Brain microvascular endothelial cell (primary cell): ENCODE results near the gene IWS1.

Experiments used
- DNase-seq: peaks from one replicate; pipeline ENCODE4 v3.0.0-alpha.2; 2020
- H3K27ac ChIP-seq: fragments of 250-450 bp; sonication (Bioruptor Pico); 2 replicates; pipeline ENCODE4 v1.5.1; 2020; ENCODE audit warnings: mild to moderate bottlenecking, moderate library complexity
- H3K27me3 ChIP-seq: fragments of 250-450 bp; sonication (Bioruptor Pico); replicated peaks from 2 replicates; pipeline ENCODE4 v1.5.1; 2020; ENCODE audit warnings: mild to moderate bottlenecking
- H3K36me3 ChIP-seq: fragments of 250-450 bp; sonication (Bioruptor Pico); replicated peaks from 2 replicates; pipeline ENCODE4 v1.5.1; 2020; ENCODE audit warnings: mild to moderate bottlenecking
- H3K4me3 ChIP-seq: 2 replicates; pipeline ENCODE4 v1.5.1; 2011; ENCODE audit warnings: low read depth, mild to moderate bottlenecking, control low read depth, low read length, moderate library complexity
- in situ Hi-C: cut with HindIII; loops from 2 replicates; pipeline ENCODE4 v1.10.0; 2017; ENCODE audit warnings: low sequenced_read_pairs, low pct_ligation_motif_present
- TF ChIP-seq, protein P1 (sequence below): IDR thresholded peaks from 2 replicates; pipeline ENCODE4 v1.5.1; 2011; ENCODE audit warnings: low read depth, mild to moderate bottlenecking, moderate library complexity, low read length, control low read depth, inconsistent platforms; ENCODE audit errors: missing control alignments

IWS1 gene

GRCh38 chr2:127523269-127523939 is 2.9 kb downstream of the IWS1 start:
- in situ Hi-C loops: no loop called here
- no peak for DNase-seq
- Histone ChIP-seq H3K27me3 (no peaks in the 10 kb centered on the region), H3K36me3 (peaks cover 17% of the 10 kb centered on the region), H3K4me3 (no peak overlapping the region), H3K27ac (no peak overlapping the region)
- TF ChIP-seq, protein P1, sequence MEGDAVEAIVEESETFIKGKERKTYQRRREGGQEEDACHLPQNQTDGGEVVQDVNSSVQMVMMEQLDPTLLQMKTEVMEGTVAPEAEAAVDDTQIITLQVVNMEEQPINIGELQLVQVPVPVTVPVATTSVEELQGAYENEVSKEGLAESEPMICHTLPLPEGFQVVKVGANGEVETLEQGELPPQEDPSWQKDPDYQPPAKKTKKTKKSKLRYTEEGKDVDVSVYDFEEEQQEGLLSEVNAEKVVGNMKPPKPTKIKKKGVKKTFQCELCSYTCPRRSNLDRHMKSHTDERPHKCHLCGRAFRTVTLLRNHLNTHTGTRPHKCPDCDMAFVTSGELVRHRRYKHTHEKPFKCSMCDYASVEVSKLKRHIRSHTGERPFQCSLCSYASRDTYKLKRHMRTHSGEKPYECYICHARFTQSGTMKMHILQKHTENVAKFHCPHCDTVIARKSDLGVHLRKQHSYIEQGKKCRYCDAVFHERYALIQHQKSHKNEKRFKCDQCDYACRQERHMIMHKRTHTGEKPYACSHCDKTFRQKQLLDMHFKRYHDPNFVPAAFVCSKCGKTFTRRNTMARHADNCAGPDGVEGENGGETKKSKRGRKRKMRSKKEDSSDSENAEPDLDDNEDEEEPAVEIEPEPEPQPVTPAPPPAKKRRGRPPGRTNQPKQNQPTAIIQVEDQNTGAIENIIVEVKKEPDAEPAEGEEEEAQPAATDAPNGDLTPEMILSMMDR: no peak

DNA sequence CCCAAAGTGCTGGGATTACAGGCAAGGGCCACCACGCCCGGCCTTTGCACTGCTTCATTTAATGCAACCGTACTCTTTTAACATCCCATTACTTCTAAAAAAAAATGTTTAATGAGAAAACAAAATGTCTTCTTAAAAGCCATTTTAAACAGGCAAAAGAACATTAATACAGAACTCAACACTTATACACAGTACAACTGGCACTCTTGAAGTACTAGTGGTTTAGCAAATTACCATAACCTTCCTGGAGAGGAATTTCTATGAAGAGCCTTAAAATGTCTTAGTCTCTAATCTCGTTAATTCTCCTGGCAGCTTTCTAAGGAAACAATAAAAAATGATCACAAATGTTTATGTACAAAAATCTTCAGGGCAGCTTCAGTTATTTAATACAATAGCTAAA is 5.9 kb downstream of the IWS1 start:
- Histone ChIP-seq H3K4me3 (no peak overlapping the region), H3K27ac (no peak overlapping the region), H3K27me3 (no peaks in the 10 kb centered on the region), H3K36me3 (peaks cover 25% of the 10 kb centered on the region)
- TF ChIP-seq, protein P1: no peak
- no peak for DNase-seq
- in situ Hi-C loops: no loop called here

- TF ChIP-seq, protein P1: no peak
- Histone ChIP-seq H3K4me3 (no peak overlapping the region), H3K36me3 (peaks cover 27% of the 10 kb centered on the region), H3K27me3 (no peaks in the 10 kb centered on the region), H3K27ac (no peak overlapping the region)
- in situ Hi-C loops: no loop called here
- no peak for DNase-seq
These were observed 8.8 kb downstream of the IWS1 start for GRCh38 chr2:127517465-127517864.

GRCh38 chr2:127516041-127516762 is 10.1 kb downstream of the IWS1 start:
- DNase-seq: peak; percentile 16
- H3K4me3 ChIP-seq: no peak overlapping the region
- H3K27me3 ChIP-seq: no peaks in the 10 kb centered on the region
- in situ Hi-C loops: no loop called here
- peaks cover 21% of the 10 kb centered on the region for H3K36me3 ChIP-seq
- H3K27ac ChIP-seq: peak overlapping the region; percentile 44
- TF ChIP-seq, protein P1: no peak

GRCh38 chr2:127515383-127515915 is 10.8 kb downstream of the IWS1 start:
- Histone ChIP-seq H3K4me3 (no peak overlapping the region), H3K27ac (peak overlapping the region; percentile 44), H3K36me3 (peaks cover 18% of the 10 kb centered on the region), H3K27me3 (no peaks in the 10 kb centered on the region)
- DNase-seq: no peak
- TF ChIP-seq, protein P1: no peak
- in situ Hi-C loops: no loop called here
